LNCaP clone FGC (cell line): ENCODE results near the gene CTSL.

Source experiments
- DNase-seq: peaks from one replicate; pipeline ENCODE4 v3.0.0-alpha.2; 2011; ENCODE audit warnings: low read depth
- H3K4me3 ChIP-seq: 2 replicates; pipeline ENCODE4 v1.5.1; 2011; ENCODE audit warnings: mild to moderate bottlenecking, low read depth, low read length, control low read depth
- CTCF ChIP-seq: IDR thresholded peaks from 2 replicates; pipeline ENCODE4 v1.5.1; 2012; ENCODE audit warnings: mild to moderate bottlenecking; ENCODE audit not compliant: control insufficient read depth, insufficient read depth; ENCODE audit errors: extremely low read depth

Gene CTSL

GRCh38 chr9:87682618-87683017 lies 43.3 kb upstream of the CTSL start:
- no peak overlapping the region for H3K4me3 ChIP-seq
- DNase-seq: no peak
- TF ChIP-seq CTCF: no peak

GRCh38 chr9:87683751-87684626 lies 41.9 kb upstream of the CTSL start:
- no peak for TF ChIP-seq CTCF
- DNase-seq: no peak
- no peak overlapping the region for H3K4me3 ChIP-seq

- no peak for DNase-seq
- no peak overlapping the region for H3K4me3 ChIP-seq
- peak; percentile 75 for TF ChIP-seq CTCF
Observed at GRCh38 chr9:87684627-87685219, 41.2 kb upstream of the CTSL start.

GRCh38 chr9:87685441-87685840 lies 40.5 kb upstream of the CTSL start:
- DNase-seq: no peak
- no peak for TF ChIP-seq CTCF
- H3K4me3 ChIP-seq: no peak overlapping the region

GRCh38 chr9:87685871-87686519 lies 39.9 kb upstream of the CTSL start:
- DNase-seq: no peak
- no peak for TF ChIP-seq CTCF
- no peak overlapping the region for H3K4me3 ChIP-seq

- H3K4me3 ChIP-seq: no peak overlapping the region
- DNase-seq: no peak
- no peak for TF ChIP-seq CTCF
Observed at GRCh38 chr9:87686520-87687090, 39.3 kb upstream of the CTSL start.
